ENCODE results near the gene KLK3. TPM values are rescaled to one million over a fixed set of nuclear protein-coding genes. Genes with fewer than 3 reads are reported as not detected.

KLK3 gene
- total RNA-seq, 1 donor from 2014 or later = not detected

- Mint-ChIP-seq H3K27me3 (ENCODE audit: low read depth) (peaks cover 30% of the 10 kb centered on the region), H3K4me1 (ENCODE audit: low read depth) (peaks cover 11% of the 10 kb centered on the region), H3K9me3 (no peaks in the 10 kb centered on the region), H3K27ac (no peak overlapping the region), H3K36me3 (ENCODE audit: low read depth) (no peaks in the 10 kb centered on the region), H3K4me3 (ENCODE audit: low read depth) (peak overlapping the region; percentile 79)
- no peak for DNase-seq (ENCODE audit: low spot score)
- intact Hi-C loops (cut with micrococcal nuclease) = loop anchor here (10.0 kb wide), 1 partner anchor 90 kb away; no protein-coding TSS in a partner anchor
These were observed 19.5 kb upstream of the KLK3 start for GRCh38 chr19:50835103-50835784.

GRCh38 chr19:50835785-50836542 is 18.8 kb upstream of the KLK3 start:
- H3K4me1 Mint-ChIP-seq (ENCODE audit: low read depth) = peaks cover 11% of the 10 kb centered on the region
- peak overlapping the region; percentile 79 for H3K4me3 Mint-ChIP-seq (ENCODE audit: low read depth)
- intact Hi-C loops (cut with micrococcal nuclease) = loop anchor here (1.0 to 10.0 kb wide), 2 partner anchors 33 to 89 kb away; no protein-coding TSS in a partner anchor
- peak; percentile 75 for DNase-seq (ENCODE audit: low spot score)
- H3K36me3 Mint-ChIP-seq (ENCODE audit: low read depth) = no peaks in the 10 kb centered on the region
- H3K27ac Mint-ChIP-seq = peak overlapping the region; percentile 51
- H3K27me3 Mint-ChIP-seq (ENCODE audit: low read depth) = peaks cover 30% of the 10 kb centered on the region
- no peaks in the 10 kb centered on the region for H3K9me3 Mint-ChIP-seq

- Mint-ChIP-seq H3K4me3 (ENCODE audit: low read depth) (peak overlapping the region; percentile 79), H3K4me1 (ENCODE audit: low read depth) (peaks cover 11% of the 10 kb centered on the region), H3K27me3 (ENCODE audit: low read depth) (peaks cover 27% of the 10 kb centered on the region), H3K36me3 (ENCODE audit: low read depth) (no peaks in the 10 kb centered on the region), H3K27ac (peak overlapping the region; percentile 51), H3K9me3 (no peaks in the 10 kb centered on the region)
- no peak for DNase-seq (ENCODE audit: low spot score)
- intact Hi-C loops (cut with micrococcal nuclease) = loop anchor here (1.0 to 10.0 kb wide), 2 partner anchors 33 to 88 kb away; no protein-coding TSS in a partner anchor
These were observed 18.0 kb upstream of the KLK3 start for GRCh38 chr19:50836543-50837195.

GRCh38 chr19:50837300-50837699 is 17.4 kb upstream of the KLK3 start:
- DNase-seq (ENCODE audit: low spot score) = no peak
- H3K27me3 Mint-ChIP-seq (ENCODE audit: low read depth) = peaks cover 28% of the 10 kb centered on the region
- no peak overlapping the region for H3K27ac Mint-ChIP-seq
- H3K9me3 Mint-ChIP-seq = no peaks in the 10 kb centered on the region
- no peaks in the 10 kb centered on the region for H3K36me3 Mint-ChIP-seq (ENCODE audit: low read depth)
- intact Hi-C loops (cut with micrococcal nuclease) = loop anchor here (10.0 kb wide), 1 partner anchor 88 kb away; no protein-coding TSS in a partner anchor
- H3K4me1 Mint-ChIP-seq (ENCODE audit: low read depth) = peaks cover 11% of the 10 kb centered on the region
- peak overlapping the region; percentile 1 for H3K4me3 Mint-ChIP-seq (ENCODE audit: low read depth)

- H3K4me3 Mint-ChIP-seq (ENCODE audit: low read depth) = no peak overlapping the region
- H3K27ac Mint-ChIP-seq = no peak overlapping the region
- intact Hi-C loops (cut with micrococcal nuclease) = loop anchor here (10.0 kb wide), 1 partner anchor 87 kb away; no protein-coding TSS in a partner anchor
These were observed 16.5 kb upstream of the KLK3 start for GRCh38 chr19:50838239-50838638.

GRCh38 chr19:50839712-50840655 is 14.7 kb upstream of the KLK3 start:
- H3K9me3 Mint-ChIP-seq = no peaks in the 10 kb centered on the region
- H3K4me1 Mint-ChIP-seq (ENCODE audit: low read depth) = peaks cover 11% of the 10 kb centered on the region
- no peak overlapping the region for H3K27ac Mint-ChIP-seq
- H3K36me3 Mint-ChIP-seq (ENCODE audit: low read depth) = no peaks in the 10 kb centered on the region
- H3K27me3 Mint-ChIP-seq (ENCODE audit: low read depth) = peaks cover 31% of the 10 kb centered on the region
- intact Hi-C loops (cut with micrococcal nuclease) = loop anchor here (10.0 kb wide), 1 partner anchor 85 kb away; no protein-coding TSS in a partner anchor
- no peak for DNase-seq (ENCODE audit: low spot score)
- H3K4me3 Mint-ChIP-seq (ENCODE audit: low read depth) = no peak overlapping the region

More at GRCh38 chr19:50838239-50838638, 16.5 kb upstream of the KLK3 start:
- peaks cover 11% of the 10 kb centered on the region for H3K4me1 Mint-ChIP-seq (ENCODE audit: low read depth)
- peaks cover 24% of the 10 kb centered on the region for H3K27me3 Mint-ChIP-seq (ENCODE audit: low read depth)
- no peaks in the 10 kb centered on the region for H3K9me3 Mint-ChIP-seq
- H3K36me3 Mint-ChIP-seq (ENCODE audit: low read depth) = no peaks in the 10 kb centered on the region
- no peak for DNase-seq (ENCODE audit: low spot score)

GRCh38 chr19:50842130-50842529 is 12.6 kb upstream of the KLK3 start:
- Mint-ChIP-seq H3K4me3 (ENCODE audit: low read depth) (no peak overlapping the region), H3K27me3 (ENCODE audit: low read depth) (peaks cover 20% of the 10 kb centered on the region), H3K27ac (no peak overlapping the region), H3K36me3 (ENCODE audit: low read depth) (no peaks in the 10 kb centered on the region), H3K9me3 (no peaks in the 10 kb centered on the region), H3K4me1 (ENCODE audit: low read depth) (peaks cover 4% of the 10 kb centered on the region)
- intact Hi-C loops (cut with micrococcal nuclease) = no loop called here
- no peak for DNase-seq (ENCODE audit: low spot score)

- intact Hi-C loops (cut with micrococcal nuclease) = no loop called here
- H3K9me3 Mint-ChIP-seq = no peaks in the 10 kb centered on the region
- peaks cover 2% of the 10 kb centered on the region for H3K4me1 Mint-ChIP-seq (ENCODE audit: low read depth)
- no peak overlapping the region for H3K4me3 Mint-ChIP-seq (ENCODE audit: low read depth)
- no peak overlapping the region for H3K27ac Mint-ChIP-seq
- H3K27me3 Mint-ChIP-seq (ENCODE audit: low read depth) = peaks cover 14% of the 10 kb centered on the region
- no peak for DNase-seq (ENCODE audit: low spot score)
- no peaks in the 10 kb centered on the region for H3K36me3 Mint-ChIP-seq (ENCODE audit: low read depth)
These were observed 11.5 kb upstream of the KLK3 start for GRCh38 chr19:50843205-50843604.

- Mint-ChIP-seq H3K4me1 (ENCODE audit: low read depth) (no peaks in the 10 kb centered on the region), H3K27me3 (ENCODE audit: low read depth) (peaks cover 13% of the 10 kb centered on the region), H3K36me3 (ENCODE audit: low read depth) (no peaks in the 10 kb centered on the region), H3K27ac (no peak overlapping the region), H3K9me3 (no peaks in the 10 kb centered on the region), H3K4me3 (ENCODE audit: low read depth) (no peak overlapping the region)
- DNase-seq (ENCODE audit: low spot score) = no peak
- intact Hi-C loops (cut with micrococcal nuclease) = no loop called here
These were observed 11.0 kb upstream of the KLK3 start for GRCh38 chr19:50843701-50844221.

GRCh38 chr19:50844296-50844935 is 10.3 kb upstream of the KLK3 start:
- DNase-seq (ENCODE audit: low spot score) = no peak
- no peaks in the 10 kb centered on the region for H3K36me3 Mint-ChIP-seq (ENCODE audit: low read depth)
- no peak overlapping the region for H3K4me3 Mint-ChIP-seq (ENCODE audit: low read depth)
- intact Hi-C loops (cut with micrococcal nuclease) = no loop called here
- H3K27ac Mint-ChIP-seq = no peak overlapping the region
- no peaks in the 10 kb centered on the region for H3K4me1 Mint-ChIP-seq (ENCODE audit: low read depth)
- H3K27me3 Mint-ChIP-seq (ENCODE audit: low read depth) = peaks cover 13% of the 10 kb centered on the region
- no peaks in the 10 kb centered on the region for H3K9me3 Mint-ChIP-seq

- intact Hi-C loops (cut with micrococcal nuclease) = no loop called here
- peaks cover 7% of the 10 kb centered on the region for H3K27me3 Mint-ChIP-seq (ENCODE audit: low read depth)
- no peak overlapping the region for H3K27ac Mint-ChIP-seq
- no peaks in the 10 kb centered on the region for H3K9me3 Mint-ChIP-seq
- no peaks in the 10 kb centered on the region for H3K36me3 Mint-ChIP-seq (ENCODE audit: low read depth)
- H3K4me1 Mint-ChIP-seq (ENCODE audit: low read depth) = no peaks in the 10 kb centered on the region
- no peak overlapping the region for H3K4me3 Mint-ChIP-seq (ENCODE audit: low read depth)
- DNase-seq (ENCODE audit: low spot score) = no peak
These were observed 4.0 kb upstream of the KLK3 start for GRCh38 chr19:50850738-50851137.
